GM18873 (cell line): ENCODE results near the gene TBC1D8.

ENCODE experiments used
- ATAC-seq: cut with Tn5 transposase; IDR thresholded peaks from one replicate; pipeline ENCODE4 v1.9.1; 2021; ENCODE audit warnings: mild to moderate bottlenecking, moderate library complexity, moderate number of reproducible peaks; ENCODE audit not compliant: unreplicated experiment, low FRiP score

The TBC1D8 gene

GRCh38 chr2:101140237-101140636, 10.9 kb downstream of the TBC1D8 start:
- no peak for ATAC-seq

GRCh38 chr2:101139495-101139894, 11.7 kb downstream of the TBC1D8 start:
- no peak for ATAC-seq

GRCh38 chr2:101135412-101136296, 15.5 kb downstream of the TBC1D8 start:
- no peak for ATAC-seq

- no peak for ATAC-seq
These were observed 17.6 kb downstream of the TBC1D8 start for GRCh38 chr2:101133492-101134100.

GRCh38 chr2:101132202-101132601, 19.0 kb downstream of the TBC1D8 start:
- ATAC-seq, result no peak

GRCh38 chr2:101130081-101130480, 21.1 kb downstream of the TBC1D8 start:
- ATAC-seq, result no peak

- no peak for ATAC-seq
These were observed 23.7 kb downstream of the TBC1D8 start for GRCh38 chr2:101127319-101128056.

GRCh38 chr2:101125808-101126207, 25.4 kb downstream of the TBC1D8 start:
- no peak for ATAC-seq

GRCh38 chr2:101125374-101125773, 25.8 kb downstream of the TBC1D8 start:
- no peak for ATAC-seq

DNA sequence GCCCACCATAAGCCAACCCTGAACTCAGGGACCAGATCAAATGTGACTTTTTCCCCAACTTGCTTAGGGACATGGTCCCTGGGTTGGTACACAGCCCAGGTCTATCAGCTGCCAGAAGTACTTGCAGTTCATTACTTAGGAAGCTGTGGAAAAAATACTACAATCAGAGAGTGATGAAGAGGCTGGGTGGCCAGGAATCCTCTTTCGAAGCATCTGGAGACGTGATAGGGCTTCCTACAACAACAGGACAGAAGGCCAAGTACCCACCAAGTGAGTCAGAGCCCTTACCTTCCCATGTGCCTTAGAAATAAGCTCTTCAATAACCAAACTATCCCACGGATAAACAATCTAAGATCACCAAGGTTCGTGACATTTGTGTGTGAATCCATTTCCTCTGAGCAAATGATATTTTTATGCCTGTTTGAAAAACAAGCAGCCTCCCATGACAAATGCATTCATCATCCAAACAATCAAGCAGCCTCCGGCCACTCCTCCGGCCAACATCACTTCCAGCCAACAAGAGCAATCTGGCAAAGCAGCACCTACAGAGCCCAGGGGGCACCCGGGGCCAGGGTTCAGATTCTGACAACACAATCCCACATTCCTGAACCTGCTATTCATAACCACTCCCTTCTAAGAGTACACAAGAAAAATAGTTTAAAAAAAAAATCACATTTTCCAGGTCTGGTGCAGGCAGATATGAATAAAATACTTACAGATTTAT, 26.4 kb downstream of the TBC1D8 start:
- no peak for ATAC-seq

DNA sequence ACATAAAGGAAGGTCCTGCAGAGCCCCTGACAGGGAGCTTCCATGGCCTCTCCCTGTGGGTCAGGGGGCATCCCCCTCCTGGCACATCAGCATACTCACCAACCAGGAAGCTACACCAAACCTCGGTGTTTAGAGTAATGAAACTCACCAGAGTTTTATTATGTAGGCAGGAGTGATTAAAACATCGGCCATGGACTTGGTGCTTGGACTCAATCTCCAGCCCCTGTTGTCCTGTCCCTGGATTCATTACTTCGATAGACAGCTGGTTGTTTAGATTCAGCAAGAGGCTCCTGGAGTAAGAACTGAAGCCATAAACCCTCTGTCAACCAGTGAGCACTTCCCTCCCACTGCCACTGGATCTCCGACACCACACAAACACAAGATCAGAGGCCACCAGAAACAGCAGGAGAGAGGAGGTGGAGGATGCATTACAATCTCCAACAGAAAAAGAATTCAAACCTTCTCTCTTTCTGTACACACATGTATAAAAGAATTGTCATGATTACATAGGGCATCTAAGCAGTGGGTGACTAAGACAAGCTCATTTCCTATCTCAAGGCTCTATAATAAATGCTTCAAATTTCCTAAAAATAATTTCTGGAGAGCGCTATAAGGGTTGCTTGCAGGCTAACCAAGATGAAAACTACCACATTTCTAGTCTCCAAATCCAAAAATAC, 27.2 kb downstream of the TBC1D8 start:
- ATAC-seq, result no peak

DNA sequence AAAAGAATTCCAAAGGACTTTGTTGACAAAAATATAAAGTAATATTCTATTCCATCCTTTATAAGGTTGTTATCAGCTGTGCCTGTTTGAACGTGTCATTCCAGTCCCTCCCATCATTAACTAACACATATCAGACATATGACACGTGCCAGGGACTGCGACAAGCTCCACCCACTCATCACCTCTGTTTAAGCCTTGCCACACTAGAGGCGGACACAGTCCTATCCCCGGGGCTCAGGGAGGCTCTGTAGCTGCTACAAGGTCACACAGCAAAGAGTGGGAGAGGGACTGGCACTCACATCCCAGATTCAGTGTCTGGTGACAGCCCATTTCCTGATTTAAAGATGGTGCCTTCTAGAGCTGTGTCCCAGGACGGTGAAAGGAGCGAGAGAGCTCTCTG, 30.0 kb downstream of the TBC1D8 start:
- no peak for ATAC-seq

DNA sequence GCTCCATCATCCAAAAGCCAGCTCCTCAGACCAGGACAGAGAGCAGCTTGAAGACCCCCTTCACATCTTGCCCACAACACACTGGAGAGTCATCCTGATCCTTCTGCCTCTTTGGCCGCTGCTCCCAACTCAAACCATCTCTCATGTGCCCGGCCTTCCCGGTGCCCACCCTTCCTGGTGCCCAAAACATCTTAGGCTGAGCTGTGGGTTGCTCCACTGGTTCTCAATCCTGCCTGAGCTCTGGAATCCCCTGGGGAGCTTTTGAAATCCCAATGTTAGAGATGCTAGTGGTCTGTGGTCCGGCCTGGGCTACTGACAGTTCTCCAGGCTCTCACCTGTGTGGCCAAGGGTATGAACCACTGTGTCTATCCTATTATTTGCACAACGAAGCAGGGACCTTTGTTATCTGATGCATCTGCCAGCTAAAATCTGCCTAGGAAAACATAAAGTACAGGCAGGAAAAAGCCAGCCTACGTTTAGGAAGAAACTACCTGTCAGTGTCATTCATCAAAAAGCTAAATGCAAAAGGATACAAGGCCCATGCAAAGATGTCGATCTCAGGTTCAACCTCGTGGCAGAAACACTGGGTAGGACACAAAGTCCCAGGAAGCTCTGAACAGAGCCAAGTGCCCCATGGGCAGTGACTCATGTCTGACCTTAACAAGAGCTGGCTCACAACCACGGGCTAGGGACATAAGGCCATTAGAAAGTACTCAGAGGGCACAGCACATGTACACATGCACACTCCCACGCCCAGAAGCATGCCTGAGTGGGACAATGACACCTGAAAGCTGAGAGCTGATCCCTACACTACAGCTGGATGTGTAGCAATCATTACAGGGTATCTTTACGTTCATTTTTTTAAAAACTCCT, 30.8 kb downstream of the TBC1D8 start:
- no peak for ATAC-seq

DNA sequence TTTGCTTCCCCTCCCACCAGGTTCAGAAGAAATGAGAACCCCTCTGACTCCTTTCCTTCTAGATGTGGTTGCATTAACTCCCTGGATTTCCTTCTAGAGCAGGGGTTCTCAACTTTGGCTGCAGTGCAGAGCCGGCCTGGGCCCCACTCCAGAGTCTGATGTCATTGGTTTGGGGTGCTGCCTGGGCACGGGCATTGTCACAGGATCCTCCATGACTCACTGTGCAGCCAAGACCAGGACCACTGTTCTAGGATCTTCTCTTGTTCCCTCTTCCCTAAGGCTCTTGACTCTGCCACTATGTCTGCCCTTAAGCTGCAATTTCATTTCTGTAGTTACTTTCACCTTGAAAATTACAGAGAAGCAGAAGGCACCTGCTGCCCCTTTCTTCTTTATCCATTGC, 31.8 kb downstream of the TBC1D8 start:
- no peak for ATAC-seq

GRCh38 chr2:101116841-101117552, 34.2 kb downstream of the TBC1D8 start:
- ATAC-seq, result no peak

- no peak for ATAC-seq
These were observed 34.8 kb downstream of the TBC1D8 start for GRCh38 chr2:101116348-101116747.

DNA sequence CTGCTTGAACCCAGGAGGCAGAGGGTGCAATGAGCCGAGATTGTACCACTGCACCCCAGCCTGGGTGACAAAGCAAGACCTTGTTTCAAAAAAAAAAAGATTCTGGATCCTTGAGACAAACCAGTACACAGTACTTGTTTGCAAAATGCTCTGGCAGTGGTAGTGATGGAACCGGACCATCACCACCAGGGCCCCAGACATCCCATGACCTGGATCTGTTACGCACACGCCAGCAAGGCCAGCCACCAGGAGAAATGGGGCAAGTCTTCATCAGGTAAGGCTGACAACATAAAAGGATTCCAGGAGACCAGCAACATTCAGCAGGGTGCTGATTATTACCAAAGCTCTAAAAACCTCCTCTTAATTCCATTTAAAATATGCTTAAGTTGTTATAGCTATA, 35.5 kb downstream of the TBC1D8 start:
- no peak for ATAC-seq

GRCh38 chr2:101114815-101115214, 36.4 kb downstream of the TBC1D8 start:
- no peak for ATAC-seq
